ENCODE data around the gene CETP.

CETP gene

GRCh38 chr16:57025941-57026777 is 64.4 kb downstream of the CETP start:
- DNase-seq, result no peak

DNA sequence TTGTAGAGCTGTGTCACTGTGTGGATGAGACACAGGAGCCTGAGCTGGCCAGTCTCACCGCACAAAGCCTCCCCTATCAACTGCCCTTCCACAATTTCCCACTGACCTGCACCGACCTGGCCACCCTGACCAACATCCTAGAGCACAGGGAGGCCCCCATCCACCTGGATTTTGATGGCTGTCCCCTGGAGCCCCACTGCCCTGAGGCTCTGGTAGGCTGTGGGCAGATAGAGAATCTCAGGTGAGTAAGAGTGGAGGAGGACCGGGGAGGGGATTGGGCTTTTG is 65.0 kb downstream of the CETP start:
- DNase-seq, result no peak

DNA sequence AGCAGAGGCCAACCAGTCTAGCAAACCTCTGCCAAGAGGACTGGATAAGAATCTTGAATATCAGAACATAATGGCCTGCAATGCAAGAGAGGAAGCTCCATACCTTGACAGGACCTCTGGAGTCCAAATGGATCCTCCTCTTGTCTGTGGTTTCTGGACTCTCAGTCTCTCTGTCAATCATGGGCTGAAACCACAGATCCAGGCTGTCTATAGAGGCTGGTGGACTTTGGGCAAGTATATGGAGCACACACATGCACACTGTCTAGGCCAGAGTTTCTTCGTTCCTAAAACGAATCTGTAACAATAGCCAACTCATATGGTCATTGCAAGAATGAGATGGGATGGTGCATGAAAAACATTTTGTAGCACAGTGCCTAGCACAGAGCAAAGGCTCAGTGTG is 65.3 kb downstream of the CETP start:
- no peak for DNase-seq

- DNase-seq, result no peak
These were observed 66.3 kb downstream of the CETP start for GRCh38 chr16:57028086-57028485.

GRCh38 chr16:57029161-57030160 is 67.7 kb downstream of the CETP start:
- no peak for DNase-seq

GRCh38 chr16:57030346-57030902 is 68.7 kb downstream of the CETP start:
- no peak for DNase-seq

DNA sequence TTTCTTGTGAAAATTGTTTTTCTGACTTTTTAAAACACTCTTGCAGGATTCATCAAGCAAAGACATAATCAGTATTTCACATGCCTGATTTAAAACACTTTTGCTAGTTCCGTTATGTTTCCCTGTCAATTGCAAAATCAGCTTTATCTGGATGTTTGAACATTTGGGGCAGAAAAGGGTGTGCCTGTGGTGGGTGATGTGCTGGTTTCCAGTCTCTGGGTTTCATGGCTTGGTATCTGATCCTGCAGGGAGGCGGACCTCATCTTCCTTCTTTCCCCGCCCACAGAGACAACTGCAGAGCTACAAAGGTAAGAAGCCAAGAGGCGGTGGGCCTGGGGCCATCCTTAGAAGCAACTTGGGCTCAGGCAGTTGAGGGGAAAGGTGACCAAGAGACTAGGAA is 69.4 kb downstream of the CETP start:
- DNase-seq, result no peak

GRCh38 chr16:57032346-57032745 is 70.6 kb downstream of the CETP start:
- DNase-seq, result no peak

DNA sequence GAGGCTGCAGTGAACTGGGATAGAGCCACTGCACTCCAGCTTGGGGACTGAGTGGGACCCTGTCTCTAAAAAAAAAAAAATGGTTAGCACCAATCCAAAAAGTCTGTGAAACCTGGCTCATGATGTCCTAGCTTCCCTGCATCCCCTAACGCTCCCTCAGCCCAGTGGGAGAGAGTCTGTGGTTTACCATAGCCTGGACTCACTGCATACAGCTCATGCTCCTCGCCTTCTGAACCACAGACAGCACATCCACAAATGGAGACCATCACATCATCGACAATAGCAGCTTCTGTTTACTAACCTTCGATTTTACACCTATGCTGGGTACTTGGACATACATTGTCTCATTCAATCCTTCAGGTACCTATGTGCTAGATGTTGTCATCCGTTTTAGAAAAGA is 71.2 kb downstream of the CETP start:
- no peak for DNase-seq
